ENCODE data around the gene CAMKK1. TPM values are rescaled to one million over a fixed set of nuclear protein-coding genes. Genes with fewer than 3 reads are reported as not detected.

CAMKK1 gene
- polyA plus RNA-seq, 1 experiment: 2.8 TPM

- H3K27me3 ChIP-seq (ENCODE audit: control insufficient read depth, insufficient read depth, low read length): peaks cover 10% of the 10 kb centered on the region
- no peak for DNase-seq (ENCODE audit: low read depth, low spot score)
Measured at GRCh38 chr17:3918372-3919122, 25.7 kb upstream of the CAMKK1 start.

DNA sequence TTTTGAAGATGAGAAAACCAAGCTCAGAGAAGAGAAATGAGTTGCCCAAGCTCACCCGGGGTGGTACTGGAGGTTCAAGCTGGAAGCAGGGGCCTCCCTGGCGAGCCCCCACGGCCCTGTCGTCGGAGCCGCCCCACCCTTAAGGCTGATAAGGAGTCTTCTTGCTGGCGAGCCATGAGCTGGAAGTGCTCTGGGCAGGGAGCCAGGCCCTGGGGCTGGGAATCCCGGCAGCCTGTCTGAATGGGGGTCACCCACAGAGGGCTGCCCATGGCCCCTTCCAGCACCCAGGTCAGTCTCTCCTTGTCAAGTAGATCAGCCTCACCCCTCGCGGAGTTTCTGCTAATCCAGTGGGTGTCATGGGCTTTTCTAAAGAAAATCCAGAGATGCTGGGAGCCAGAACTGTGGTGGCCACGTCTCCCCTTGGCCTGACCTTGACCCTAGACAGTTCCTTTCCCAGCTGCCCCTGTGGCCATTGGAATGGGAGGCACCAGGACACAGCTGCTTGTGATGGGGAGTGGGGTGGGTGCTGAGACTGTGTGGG, 24.6 kb upstream of the CAMKK1 start:
- no peak overlapping the region for H3K27ac ChIP-seq (ENCODE audit: low read depth, low read length)
- no peak for TF ChIP-seq CTCF (IDR thresholded peaks at IDR 0.05; ENCODE audit: low read depth, low read length)
- CTCF ChIA-PET: interaction anchor here (0.6 to 2.3 kb wide), 3 partner anchors 110 to 158 kb away, joined by 3 to 7 read pairs (median 6); no protein-coding TSS in a partner anchor
- peaks cover 5% of the 10 kb centered on the region for H3K27me3 ChIP-seq (ENCODE audit: control insufficient read depth, insufficient read depth, low read length)
- no peak overlapping the region for H3K4me3 ChIP-seq (ENCODE audit: low read depth, low read length)
- H3K9me3 ChIP-seq (ENCODE audit: control insufficient read depth, insufficient read depth, low read length): no peaks in the 10 kb centered on the region; the same call in 1 of the 2 replicates
- POLR2A ChIA-PET: no interaction called here
- no peak for DNase-seq (ENCODE audit: low read depth, low spot score)

More at GRCh38 chr17:3918372-3919122, 25.7 kb upstream of the CAMKK1 start:
- H3K4me3 ChIP-seq (ENCODE audit: low read depth, low read length): no peak overlapping the region
- ChIA-PET POLR2A (no interaction called here), CTCF (interaction anchor here (0.8 kb wide), 1 partner anchor 181 kb away, joined by 3 read pairs; no protein-coding TSS in a partner anchor)
- H3K27ac ChIP-seq (ENCODE audit: low read depth, low read length): no peak overlapping the region
- no peaks in the 10 kb centered on the region; the same call in 1 of the 2 replicates for H3K9me3 ChIP-seq (ENCODE audit: control insufficient read depth, insufficient read depth, low read length)
- no peak for TF ChIP-seq CTCF (IDR thresholded peaks at IDR 0.05; ENCODE audit: low read depth, low read length)

DNA sequence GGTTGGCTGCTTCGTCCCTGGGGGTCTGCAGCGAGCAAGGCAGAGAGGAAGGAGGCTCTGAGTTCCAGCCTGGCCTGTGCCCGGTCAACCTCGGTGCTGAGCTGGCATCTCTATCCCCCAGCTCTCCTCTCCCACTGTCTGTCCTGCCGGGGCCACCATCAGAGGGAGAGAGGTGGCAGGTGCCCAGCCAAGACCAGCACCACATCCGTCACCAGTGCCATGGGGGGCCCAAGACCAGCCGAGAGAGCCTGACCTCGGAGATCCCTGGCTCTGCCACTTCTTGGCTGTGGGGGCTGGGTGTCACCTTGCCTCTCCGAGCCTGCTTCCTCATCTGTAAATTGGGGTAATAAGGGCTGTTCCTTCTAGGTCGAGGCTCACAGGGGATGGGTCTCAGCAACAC, 24.0 kb upstream of the CAMKK1 start:
- DNase-seq (ENCODE audit: low read depth, low spot score): no peak
- H3K4me3 ChIP-seq (ENCODE audit: low read depth, low read length): no peak overlapping the region
- H3K27ac ChIP-seq (ENCODE audit: low read depth, low read length): no peak overlapping the region
- TF ChIP-seq CTCF (IDR thresholded peaks at IDR 0.05; ENCODE audit: low read depth, low read length): no peak
- H3K27me3 ChIP-seq (ENCODE audit: control insufficient read depth, insufficient read depth, low read length): peaks cover 5% of the 10 kb centered on the region
- ChIA-PET POLR2A (no interaction called here), CTCF (interaction anchor here (0.6 to 2.3 kb wide), 3 partner anchors 111 to 159 kb away, joined by 3 to 7 read pairs (median 6); no protein-coding TSS in a partner anchor)
- peaks cover 2% of the 10 kb centered on the region; the same call in 1 of the 2 replicates for H3K9me3 ChIP-seq (ENCODE audit: control insufficient read depth, insufficient read depth, low read length)

DNA sequence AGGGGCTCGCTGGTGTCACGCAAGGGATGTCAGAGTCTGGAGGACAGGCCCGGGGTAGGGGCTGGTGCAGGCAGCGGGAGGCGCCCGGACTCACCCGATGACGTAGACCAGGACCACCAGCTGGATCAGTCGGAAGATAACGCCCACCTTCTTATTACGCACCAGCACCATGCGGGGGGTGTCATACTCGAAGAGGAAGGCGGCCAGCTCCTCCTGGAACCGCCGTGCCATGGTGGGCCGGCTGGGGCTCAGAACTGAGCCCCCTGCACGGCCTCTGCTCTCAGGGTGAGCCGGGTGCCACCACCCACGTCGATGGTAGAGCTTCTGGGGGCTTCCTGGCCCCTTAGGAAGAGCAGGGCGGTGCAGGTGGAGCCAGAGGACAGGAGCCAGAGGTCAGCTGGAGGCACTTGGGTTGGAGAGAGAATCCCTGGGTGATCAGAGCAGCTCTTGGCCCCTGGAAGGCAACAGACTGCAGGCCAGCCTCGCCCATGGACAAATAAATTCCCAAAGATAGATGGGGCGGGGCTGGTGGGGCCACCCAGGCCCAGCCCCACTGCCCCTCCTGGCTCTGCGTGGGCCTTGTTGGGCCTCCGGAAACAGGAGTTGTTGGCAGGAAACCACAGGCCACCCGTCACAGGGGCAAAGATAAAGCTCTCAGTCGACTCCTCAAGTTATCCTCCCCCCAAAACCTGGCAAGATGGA, 23.3 kb upstream of the CAMKK1 start, which contains the start of gene P2RX1:
TSS of gene P2RX1 (minus strand) at position 471 of the 702 bp plus-strand sequence. CDS start at position 231, 240 bp downstream.
- Histone ChIP-seq H3K27me3 (ENCODE audit: control insufficient read depth, insufficient read depth, low read length) (peaks cover 7% of the 10 kb centered on the region), H3K4me3 (ENCODE audit: low read depth, low read length) (no peak within 1 kb of the TSS), H3K9me3 (ENCODE audit: control insufficient read depth, insufficient read depth, low read length) (peaks cover 5% of the 10 kb centered on the region; the same call in 1 of the 2 replicates), H3K27ac (ENCODE audit: low read depth, low read length) (no peak within 1 kb of the TSS)
- POLR2A ChIA-PET: no interaction called here
- DNase-seq (ENCODE audit: low read depth, low spot score): no peak
- CTCF ChIA-PET: interaction anchor here (2.3 kb wide), 1 partner anchor 159 kb away, joined by 7 read pairs; no protein-coding TSS in a partner anchor
- no peak for TF ChIP-seq CTCF (IDR thresholded peaks at IDR 0.05; ENCODE audit: low read depth, low read length)

Data from AG04450 (cell line).